ENCODE measurements around the gene CDKAL1. TPM values are rescaled to one million over a fixed set of nuclear protein-coding genes. Genes with fewer than 3 reads are reported as not detected.
"Not testable (repeated sequence)": the region's sequence is repeated elsewhere in the genome, so short reads cannot be mapped to it uniquely, and the experiment has no call there.

Gene CDKAL1
- total RNA-seq, 4 donors from 2014 or later = 13.5 to 21.2 (median 17.3) TPM

DNA sequence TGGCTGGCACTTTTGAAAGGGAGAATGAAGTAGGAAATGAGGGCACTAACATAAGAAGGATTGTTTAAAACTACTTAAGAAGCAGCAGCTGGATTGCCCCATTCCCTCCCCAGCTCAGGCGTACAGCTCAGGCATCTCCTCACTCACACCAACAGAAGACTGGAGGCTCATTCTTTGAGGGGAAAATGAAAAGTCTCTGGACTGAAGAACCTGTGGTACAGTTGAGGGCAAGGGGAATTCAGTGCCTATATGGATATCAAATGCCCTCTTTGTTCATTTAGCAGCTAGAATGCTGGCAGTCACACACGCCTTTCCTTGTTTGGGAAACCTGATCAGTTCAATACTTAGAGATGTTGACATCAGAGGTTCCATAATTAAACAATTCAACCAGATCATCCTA, 557.2 kb downstream of the CDKAL1 start:
- Histone ChIP-seq H3K4me3 (no peak overlapping the region), H3K27me3 (no peaks in the 10 kb centered on the region), H3K9me3 (no peaks in the 10 kb centered on the region), H3K4me1 (no peaks in the 10 kb centered on the region), H3K27ac (no peak overlapping the region), H3K36me3 (peaks cover 0 to 14% (median 0%) of the 10 kb centered on the region in 3 donors)
- WGBS, 2 donors = 57 to 68% methylated on average over 2 of the region's 2 CpGs
- TF ChIP-seq POLR2A (IDR thresholded peaks at IDR 0.05) (no peak), EP300 (IDR thresholded peaks at IDR 0.05) (no peak)
- TF ChIP-seq, protein P1, sequence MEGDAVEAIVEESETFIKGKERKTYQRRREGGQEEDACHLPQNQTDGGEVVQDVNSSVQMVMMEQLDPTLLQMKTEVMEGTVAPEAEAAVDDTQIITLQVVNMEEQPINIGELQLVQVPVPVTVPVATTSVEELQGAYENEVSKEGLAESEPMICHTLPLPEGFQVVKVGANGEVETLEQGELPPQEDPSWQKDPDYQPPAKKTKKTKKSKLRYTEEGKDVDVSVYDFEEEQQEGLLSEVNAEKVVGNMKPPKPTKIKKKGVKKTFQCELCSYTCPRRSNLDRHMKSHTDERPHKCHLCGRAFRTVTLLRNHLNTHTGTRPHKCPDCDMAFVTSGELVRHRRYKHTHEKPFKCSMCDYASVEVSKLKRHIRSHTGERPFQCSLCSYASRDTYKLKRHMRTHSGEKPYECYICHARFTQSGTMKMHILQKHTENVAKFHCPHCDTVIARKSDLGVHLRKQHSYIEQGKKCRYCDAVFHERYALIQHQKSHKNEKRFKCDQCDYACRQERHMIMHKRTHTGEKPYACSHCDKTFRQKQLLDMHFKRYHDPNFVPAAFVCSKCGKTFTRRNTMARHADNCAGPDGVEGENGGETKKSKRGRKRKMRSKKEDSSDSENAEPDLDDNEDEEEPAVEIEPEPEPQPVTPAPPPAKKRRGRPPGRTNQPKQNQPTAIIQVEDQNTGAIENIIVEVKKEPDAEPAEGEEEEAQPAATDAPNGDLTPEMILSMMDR (IDR thresholded peaks at IDR 0.05) = no peak
- no peak for DNase-seq (ENCODE audit: low spot score in 2 of 2)

DNA sequence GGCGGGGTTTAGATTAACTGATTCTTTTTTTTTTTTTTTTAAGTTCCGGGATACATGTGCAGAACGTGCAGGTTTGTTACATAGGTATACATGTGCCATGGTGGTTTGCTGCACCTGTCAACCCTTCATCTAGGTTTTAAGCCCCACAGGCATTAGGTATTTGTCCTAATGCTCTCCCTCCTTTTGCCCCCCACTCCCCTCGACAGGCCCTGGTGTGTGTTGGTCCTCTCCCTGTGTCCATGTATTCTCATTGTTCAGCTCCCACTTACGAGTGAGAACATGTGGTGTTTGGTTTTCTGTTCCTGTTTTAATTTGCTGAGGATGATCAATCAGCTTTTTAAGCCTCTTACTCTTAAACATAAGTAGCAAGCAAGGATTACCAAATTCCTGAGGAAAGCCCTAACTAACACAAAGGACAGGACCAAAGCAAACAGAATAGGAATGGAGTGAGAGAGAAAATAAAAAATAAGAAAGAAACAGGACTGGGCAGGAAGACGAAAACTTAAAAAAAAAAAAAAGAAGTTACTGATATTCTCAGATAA, 558.0 kb downstream of the CDKAL1 start:
- not testable (repeated sequence) for DNase-seq (ENCODE audit: low spot score in 2 of 2); H3K4me3 ChIP-seq; H3K27me3 ChIP-seq; H3K36me3 ChIP-seq; H3K9me3 ChIP-seq; H3K4me1 ChIP-seq; H3K27ac ChIP-seq
- 92 to 93% methylated on average over 6 of the region's 6 CpGs for WGBS, 2 donors

DNA sequence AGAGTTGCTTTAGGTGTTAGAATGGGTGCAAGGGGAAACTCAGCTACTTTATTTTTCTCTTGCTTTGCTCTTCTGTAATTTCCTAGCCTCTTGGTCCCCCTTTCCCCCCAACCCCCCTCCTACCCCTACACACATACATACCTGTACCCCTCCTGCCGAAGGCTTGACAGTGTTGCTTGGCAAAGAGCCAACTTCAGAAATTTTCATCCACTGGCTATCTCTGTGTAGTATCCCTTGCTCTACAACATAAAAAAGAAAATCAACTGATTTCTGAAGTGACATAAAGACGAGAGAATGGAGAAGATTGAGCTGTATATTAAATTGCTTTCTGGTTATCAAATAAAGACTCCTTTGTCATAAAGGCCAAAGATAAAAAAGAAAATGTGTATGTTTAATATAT, 561.2 kb downstream of the CDKAL1 start:
- Histone ChIP-seq H3K4me3 (no peak overlapping the region), H3K27ac (no peak overlapping the region), H3K9me3 (no peaks in the 10 kb centered on the region), H3K4me1 (peaks cover 0 to 9% (median 0%) of the 10 kb centered on the region in 4 donors), H3K36me3 (no peaks in the 10 kb centered on the region), H3K27me3 (no peaks in the 10 kb centered on the region)
- no peak for DNase-seq (ENCODE audit: low spot score in 2 of 2)
- WGBS, 2 donors = 56 to 62% methylated on average over 2 of the region's 2 CpGs
- TF ChIP-seq, protein P1 (IDR thresholded peaks at IDR 0.05) = no peak
- no peak for TF ChIP-seq POLR2A (IDR thresholded peaks at IDR 0.05)
- no peak for TF ChIP-seq EP300 (IDR thresholded peaks at IDR 0.05)

DNA sequence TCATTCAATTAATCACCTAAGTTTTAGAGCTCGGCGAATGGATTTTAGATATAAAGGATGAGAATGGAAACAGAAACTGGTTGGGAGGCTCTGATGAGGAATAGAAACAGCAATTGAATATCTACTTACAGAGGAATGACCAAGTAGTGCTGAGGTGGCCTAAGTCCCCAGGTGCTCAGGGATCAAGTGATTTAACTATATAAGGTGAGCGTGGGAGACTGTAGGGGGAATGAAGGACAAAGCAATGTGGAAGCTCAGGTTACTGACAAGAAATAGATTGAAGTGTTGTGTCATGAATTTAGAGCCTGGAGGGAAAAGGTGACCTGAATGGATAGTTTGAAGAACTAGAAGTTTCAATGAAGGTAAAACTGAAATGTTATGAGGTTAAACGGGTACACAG, 563.9 kb downstream of the CDKAL1 start:
- no peak for DNase-seq (ENCODE audit: low spot score in 2 of 2)
- H3K4me3 ChIP-seq = no peak overlapping the region
- no peaks in the 10 kb centered on the region for H3K36me3 ChIP-seq
- H3K27ac ChIP-seq = no peak overlapping the region
- TF ChIP-seq POLR2A (IDR thresholded peaks at IDR 0.05) = no peak
- TF ChIP-seq EP300 (IDR thresholded peaks at IDR 0.05) = no peak
- TF ChIP-seq, protein P1 (IDR thresholded peaks at IDR 0.05) = no peak
- no peaks in the 10 kb centered on the region for H3K27me3 ChIP-seq
- peaks cover 0 to 12% (median 0%) of the 10 kb centered on the region in 4 donors for H3K4me1 ChIP-seq
- WGBS, 2 donors = 93 to 94% methylated on average over 4 of the region's 4 CpGs
- H3K9me3 ChIP-seq = no peaks in the 10 kb centered on the region

DNA sequence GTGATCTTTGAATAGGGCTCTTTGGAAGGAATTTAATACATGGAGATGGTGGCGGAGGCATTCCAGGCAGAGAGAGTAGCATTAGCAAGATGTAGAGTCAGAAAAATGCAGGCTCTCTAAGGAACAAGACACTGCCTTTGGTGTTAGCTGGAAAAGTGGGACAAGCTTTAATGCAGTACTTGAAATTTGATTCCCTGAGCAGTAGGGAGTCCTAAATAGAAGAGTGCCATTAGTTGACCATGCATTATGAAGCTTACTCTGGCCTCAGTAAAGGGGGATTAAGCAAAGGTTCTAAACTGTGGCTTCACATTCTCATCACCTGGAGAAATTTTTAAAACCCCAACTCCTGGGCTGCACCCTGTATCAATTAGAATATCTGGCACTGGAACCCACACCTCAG, 564.5 kb downstream of the CDKAL1 start:
- WGBS, 2 donors = 97 to 100% methylated on average over 1 of the region's 1 CpG
- Histone ChIP-seq H3K4me1 (peaks cover 0 to 12% (median 0%) of the 10 kb centered on the region in 4 donors), H3K36me3 (no peaks in the 10 kb centered on the region), H3K27ac (no peak overlapping the region), H3K4me3 (no peak overlapping the region), H3K27me3 (no peaks in the 10 kb centered on the region), H3K9me3 (no peaks in the 10 kb centered on the region)
- DNase-seq (ENCODE audit: low spot score in 2 of 2) = no peak
- TF ChIP-seq, protein P1 (IDR thresholded peaks at IDR 0.05) = no peak

Measured in tibial nerve (tissue), 4 donors.